ENCODE results near the gene RHBDD1. TPM values are rescaled to one million over a fixed set of nuclear protein-coding genes. Genes with fewer than 3 reads are reported as not detected.

Gene RHBDD1
- total RNA-seq, 4 donors from 2014 or later, result 15.0 to 21.0 (median 16.6) TPM

- TF ChIP-seq, protein P1, sequence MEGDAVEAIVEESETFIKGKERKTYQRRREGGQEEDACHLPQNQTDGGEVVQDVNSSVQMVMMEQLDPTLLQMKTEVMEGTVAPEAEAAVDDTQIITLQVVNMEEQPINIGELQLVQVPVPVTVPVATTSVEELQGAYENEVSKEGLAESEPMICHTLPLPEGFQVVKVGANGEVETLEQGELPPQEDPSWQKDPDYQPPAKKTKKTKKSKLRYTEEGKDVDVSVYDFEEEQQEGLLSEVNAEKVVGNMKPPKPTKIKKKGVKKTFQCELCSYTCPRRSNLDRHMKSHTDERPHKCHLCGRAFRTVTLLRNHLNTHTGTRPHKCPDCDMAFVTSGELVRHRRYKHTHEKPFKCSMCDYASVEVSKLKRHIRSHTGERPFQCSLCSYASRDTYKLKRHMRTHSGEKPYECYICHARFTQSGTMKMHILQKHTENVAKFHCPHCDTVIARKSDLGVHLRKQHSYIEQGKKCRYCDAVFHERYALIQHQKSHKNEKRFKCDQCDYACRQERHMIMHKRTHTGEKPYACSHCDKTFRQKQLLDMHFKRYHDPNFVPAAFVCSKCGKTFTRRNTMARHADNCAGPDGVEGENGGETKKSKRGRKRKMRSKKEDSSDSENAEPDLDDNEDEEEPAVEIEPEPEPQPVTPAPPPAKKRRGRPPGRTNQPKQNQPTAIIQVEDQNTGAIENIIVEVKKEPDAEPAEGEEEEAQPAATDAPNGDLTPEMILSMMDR (IDR thresholded peaks at IDR 0.05; ENCODE audit: low read depth), result no peak
These were observed 73.3 kb downstream of the RHBDD1 start for GRCh38 chr2:226909126-226909525.

GRCh38 chr2:226909836-226910235 is 74.0 kb downstream of the RHBDD1 start:
- TF ChIP-seq, protein P1 (IDR thresholded peaks at IDR 0.05; ENCODE audit: low read depth), result no peak

GRCh38 chr2:226910384-226910783 is 74.5 kb downstream of the RHBDD1 start:
- TF ChIP-seq, protein P1 (IDR thresholded peaks at IDR 0.05; ENCODE audit: low read depth), result no peak

GRCh38 chr2:226911932-226912331 is 76.1 kb downstream of the RHBDD1 start:
- TF ChIP-seq, protein P1 (IDR thresholded peaks at IDR 0.05; ENCODE audit: low read depth), result no peak

GRCh38 chr2:226913641-226914040 is 77.8 kb downstream of the RHBDD1 start:
- TF ChIP-seq, protein P1 (IDR thresholded peaks at IDR 0.05; ENCODE audit: low read depth), result no peak

DNA sequence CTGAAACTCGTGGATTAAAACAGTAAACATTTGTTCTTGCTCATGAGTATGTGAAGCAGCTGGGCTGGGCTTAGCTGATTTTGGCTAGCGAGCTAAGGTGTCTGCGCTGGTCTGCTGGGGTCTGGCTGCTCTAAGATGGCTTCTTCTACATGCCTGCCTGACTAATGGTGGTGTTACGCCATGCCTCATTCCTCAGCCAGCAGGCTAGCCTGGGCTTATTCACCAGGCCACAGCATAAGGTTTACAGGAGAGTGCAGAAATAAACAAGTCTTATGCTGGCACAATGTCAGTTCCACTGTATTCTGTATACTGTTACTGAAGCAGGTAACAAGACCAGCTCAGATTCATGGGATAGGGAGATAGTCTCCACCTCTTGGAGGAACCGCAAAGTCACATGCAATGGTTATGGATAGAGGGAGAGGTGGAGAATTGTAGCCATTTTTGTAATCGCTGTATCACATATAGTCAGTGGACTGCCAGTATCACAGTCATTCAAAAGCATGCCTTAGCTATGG is 80.0 kb downstream of the RHBDD1 start:
- TF ChIP-seq, protein P1 (IDR thresholded peaks at IDR 0.05; ENCODE audit: low read depth), result no peak

- TF ChIP-seq, protein P1 (IDR thresholded peaks at IDR 0.05; ENCODE audit: low read depth), result no peak
These were observed 80.8 kb downstream of the RHBDD1 start for GRCh38 chr2:226916669-226917068.
